Esophagus (tissue), 2 donors: ENCODE data around the gene CPOX. TPM values are rescaled to one million over a fixed set of nuclear protein-coding genes. Genes with fewer than 3 reads are reported as not detected.
"Not testable (repeated sequence)": the region's sequence is repeated elsewhere in the genome, so short reads cannot be mapped to it uniquely, and the experiment has no call there.

Experiments
- H3K27ac ChIP-seq, 2 donors: one replicate each; pipeline ENCODE4 v1.5.1; 2013; ENCODE audit warnings: low read depth in 2 of 2, mild to moderate bottlenecking in 2 of 2, inconsistent platforms in 1 of 2, low read length in 1 of 2, moderate library complexity in 1 of 2
- H3K27me3 ChIP-seq, 2 donors: one replicate each; pipeline ENCODE4 v1.6.1; 2013; ENCODE audit warnings: low read length in 2 of 2, control low read depth in 1 of 2, mild to moderate bottlenecking in 1 of 2; ENCODE audit not compliant: insufficient read depth in 2 of 2, control insufficient read depth in 1 of 2
- H3K36me3 ChIP-seq, 2 donors: one replicate each; pipeline ENCODE4 v1.6.1; 2013; ENCODE audit warnings: low read length in 1 of 2; ENCODE audit not compliant: control insufficient read depth in 2 of 2, insufficient read depth in 2 of 2
- H3K4me1 ChIP-seq, 2 donors: one replicate each; pipeline ENCODE4 v1.6.1; 2013; ENCODE audit warnings: low read length in 1 of 2; ENCODE audit not compliant: control insufficient read depth in 2 of 2, insufficient read depth in 2 of 2
- H3K4me3 ChIP-seq, 2 donors: one replicate each; pipeline ENCODE4 v1.5.1; 2013; ENCODE audit warnings: low read length in 2 of 2, mild to moderate bottlenecking in 2 of 2, low read depth in 1 of 2, moderate library complexity in 1 of 2
- H3K9me3 ChIP-seq, 2 donors: one replicate each; pipeline ENCODE4 v1.6.1; 2013; ENCODE audit warnings: mild to moderate bottlenecking in 2 of 2, low read depth in 1 of 2, low read length in 1 of 2, moderate library complexity in 1 of 2; ENCODE audit not compliant: control insufficient read depth in 2 of 2, insufficient read depth in 1 of 2
- WGBS, 2 donors: extraction: QIAGEN DNeasy Blood & Tissue Kit; methylation state at CpG; one replicate each; pipeline ENCODE4 v1.1.7; 2013; 5-methylcytosine and 5-hydroxymethylcytosine counted together
- polyA plus RNA-seq, 2 donors: library from polyadenylated mRNA; stranded (reverse); fragments of 200-250 nt; gene quantifications; one replicate each; pipeline ENCODE4 v1.2.3, GENCODE V29; 2013
- donor health status: healthy with polysubstance abuse.
- donor health status: Bipolar disorder and iron deficiency.

Gene CPOX
- polyA plus RNA-seq, result 10 to 100 TPM in 1 of 2 donors, 1 to 10 TPM in 1; 9.6 to 17.4 TPM

DNA sequence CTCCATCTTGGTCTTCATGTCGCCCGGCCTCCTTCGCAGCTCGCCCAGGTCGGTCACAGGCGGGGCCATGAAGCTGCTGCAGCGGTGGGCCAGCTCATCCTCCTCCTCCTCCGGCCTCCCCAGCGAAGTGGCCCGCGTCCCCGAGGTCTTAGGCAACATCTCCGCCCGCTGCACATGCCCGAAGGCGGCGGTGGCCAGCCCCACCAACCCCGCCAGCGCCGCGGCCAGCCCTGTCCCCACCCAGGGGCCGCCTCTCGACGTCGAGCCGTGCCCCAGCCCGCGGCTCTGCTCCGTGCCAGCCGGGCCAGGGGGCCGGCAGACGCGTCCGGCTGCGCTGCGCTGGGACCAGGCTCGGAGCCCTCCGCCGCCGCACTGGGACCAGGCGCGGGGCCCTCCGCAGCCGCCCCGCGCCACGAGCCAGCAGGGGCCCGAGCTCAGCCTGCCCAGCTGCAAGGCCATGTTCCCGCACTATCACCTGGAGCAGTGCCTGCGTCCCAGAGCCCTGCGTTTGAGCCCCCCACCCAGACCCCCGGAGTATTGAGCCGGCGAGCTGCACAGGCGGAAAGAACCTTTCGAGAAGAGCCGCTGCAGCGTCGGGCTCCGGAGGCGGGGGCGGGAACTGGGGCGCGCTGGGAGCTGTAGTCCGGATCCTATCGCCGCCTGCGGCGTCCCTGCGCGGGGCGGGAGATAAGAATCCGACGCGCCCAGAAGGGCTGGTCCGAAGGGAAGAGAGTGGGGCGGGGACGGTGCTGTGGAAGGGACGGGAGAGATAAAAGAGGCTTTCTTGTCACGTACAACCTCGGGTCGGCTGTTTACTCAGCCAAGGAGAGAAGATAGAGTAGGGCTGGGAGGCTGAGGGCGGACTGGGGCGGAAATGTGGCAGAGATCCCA is at the start of gene CPOX:
CPOX (minus strand) TSS at position 566 of the 891 bp plus-strand sequence; CDS start at position 459, 107 bp downstream.
- Histone ChIP-seq H3K4me3 (peak within 1 kb of the TSS; percentile 82 to 92), H3K9me3 (no peaks in the 10 kb centered on the region), H3K4me1 (no peaks in the 10 kb centered on the region), H3K27me3 (no peaks in the 10 kb centered on the region), H3K27ac (peak within 1 kb of the TSS; percentile 84 to 92), H3K36me3 (peaks cover 0 to 2% of the 10 kb centered on the region in 2 donors)
- 0% methylated on average over 77 to 84 of the region's 84 CpGs for WGBS, 2 donors

- H3K4me1 ChIP-seq, H3K27me3 ChIP-seq, H3K27ac ChIP-seq, H3K36me3 ChIP-seq, H3K4me3 ChIP-seq, H3K9me3 ChIP-seq: not testable (repeated sequence)
- 85% methylated on average over 9 of the region's 9 CpGs for WGBS, 2 donors
These were observed 49.4 kb upstream of the CPOX start for GRCh38 chr3:98642769-98643168.

GRCh38 chr3:98641756-98642155 is 48.3 kb upstream of the CPOX start:
- H3K9me3 ChIP-seq, H3K4me1 ChIP-seq, H3K4me3 ChIP-seq, H3K27ac ChIP-seq, H3K36me3 ChIP-seq, H3K27me3 ChIP-seq: not testable (repeated sequence)
- 63 to 74% methylated on average over 2 of the region's 2 CpGs for WGBS, 2 donors

GRCh38 chr3:98638515-98638914 is 45.1 kb upstream of the CPOX start:
- 74 to 90% methylated on average over 2 of the region's 2 CpGs for WGBS, 2 donors
- not testable (repeated sequence) for H3K4me1 ChIP-seq, H3K36me3 ChIP-seq, H3K9me3 ChIP-seq, H3K27me3 ChIP-seq, H3K27ac ChIP-seq, H3K4me3 ChIP-seq

DNA sequence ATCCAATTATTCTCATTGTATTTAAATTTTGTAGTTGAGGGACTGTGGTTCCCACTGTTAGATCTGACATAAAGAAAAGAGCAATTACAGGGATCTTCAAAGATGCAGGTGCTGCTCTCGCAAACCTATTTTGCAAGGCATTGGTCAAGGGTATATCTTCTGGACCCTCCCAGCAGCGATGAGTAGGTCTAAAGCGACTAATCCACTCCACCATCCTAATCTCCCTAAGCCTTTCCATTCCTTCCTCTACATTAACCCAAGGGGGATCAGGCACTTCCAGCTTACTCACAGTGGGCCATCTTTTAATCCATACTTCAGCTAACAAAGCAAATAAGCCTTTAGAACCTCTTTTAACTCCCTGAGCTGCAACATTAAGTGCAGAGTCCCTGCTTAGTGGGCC is 37.0 kb upstream of the CPOX start:
- no peaks in the 10 kb centered on the region for H3K36me3 ChIP-seq
- WGBS, 2 donors, result 90 to 92% methylated on average over 3 of the region's 3 CpGs
- H3K4me3 ChIP-seq, result no peak overlapping the region
- H3K9me3 ChIP-seq, result no peaks in the 10 kb centered on the region
- no peaks in the 10 kb centered on the region for H3K27me3 ChIP-seq
- no peaks in the 10 kb centered on the region for H3K4me1 ChIP-seq
- H3K27ac ChIP-seq, result no peak overlapping the region

DNA sequence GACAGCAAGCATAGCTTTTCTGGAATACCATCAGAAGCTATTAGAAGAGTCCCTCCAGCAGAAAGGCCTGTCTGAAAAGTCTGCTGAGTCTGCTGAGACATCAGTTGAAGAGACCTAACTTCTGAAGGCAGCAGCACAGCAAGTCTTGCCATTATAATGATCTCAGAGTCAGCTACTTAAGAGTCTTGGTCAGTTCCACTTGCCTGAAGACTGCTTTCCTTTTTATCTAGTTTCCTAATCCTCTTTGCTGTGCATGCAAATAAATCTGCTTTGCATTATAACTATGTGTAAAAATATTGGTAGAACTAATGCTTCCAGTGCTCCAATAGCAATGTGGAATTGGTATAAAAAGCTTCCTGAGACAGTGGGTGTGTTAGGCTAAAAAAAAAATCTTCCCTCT is 34.9 kb upstream of the CPOX start:
- Histone ChIP-seq H3K27me3 (no peaks in the 10 kb centered on the region), H3K36me3 (no peaks in the 10 kb centered on the region), H3K4me3 (no peak overlapping the region), H3K27ac (no peak overlapping the region), H3K9me3 (no peaks in the 10 kb centered on the region), H3K4me1 (no peaks in the 10 kb centered on the region)

DNA sequence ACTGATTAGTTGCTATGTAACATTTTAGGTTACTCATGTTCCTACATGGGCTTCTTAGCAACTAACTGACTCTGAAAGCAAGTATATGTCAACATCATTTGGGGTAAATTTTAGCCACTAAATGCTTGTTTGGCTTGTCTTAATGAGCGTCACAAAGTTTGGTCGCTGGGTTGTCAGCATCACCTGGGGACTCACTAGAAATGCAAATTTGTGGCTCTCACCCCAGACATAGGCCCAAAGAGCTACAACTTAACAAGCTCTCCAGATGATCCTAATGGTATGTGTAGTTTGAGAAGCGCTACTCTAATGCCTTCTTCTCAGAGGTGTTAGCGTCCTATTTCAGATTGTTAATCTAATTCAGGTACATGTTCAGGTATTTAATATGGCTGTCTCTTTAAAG is 32.7 kb upstream of the CPOX start:
- H3K4me3 ChIP-seq, result no peak overlapping the region
- H3K4me1 ChIP-seq, result no peaks in the 10 kb centered on the region
- 88 to 89% methylated on average over 4 of the region's 4 CpGs for WGBS, 2 donors
- H3K36me3 ChIP-seq, result no peaks in the 10 kb centered on the region
- H3K27me3 ChIP-seq, result no peaks in the 10 kb centered on the region
- no peak overlapping the region for H3K27ac ChIP-seq
- no peaks in the 10 kb centered on the region for H3K9me3 ChIP-seq

- no peaks in the 10 kb centered on the region for H3K36me3 ChIP-seq
- no peaks in the 10 kb centered on the region for H3K4me1 ChIP-seq
- H3K27ac ChIP-seq, result no peak overlapping the region
- H3K27me3 ChIP-seq, result no peaks in the 10 kb centered on the region
- H3K4me3 ChIP-seq, result no peak overlapping the region
- no peaks in the 10 kb centered on the region for H3K9me3 ChIP-seq
- 85 to 88% methylated on average over 3 of the region's 3 CpGs for WGBS, 2 donors
These were observed 30.3 kb upstream of the CPOX start for GRCh38 chr3:98623572-98624280.

DNA sequence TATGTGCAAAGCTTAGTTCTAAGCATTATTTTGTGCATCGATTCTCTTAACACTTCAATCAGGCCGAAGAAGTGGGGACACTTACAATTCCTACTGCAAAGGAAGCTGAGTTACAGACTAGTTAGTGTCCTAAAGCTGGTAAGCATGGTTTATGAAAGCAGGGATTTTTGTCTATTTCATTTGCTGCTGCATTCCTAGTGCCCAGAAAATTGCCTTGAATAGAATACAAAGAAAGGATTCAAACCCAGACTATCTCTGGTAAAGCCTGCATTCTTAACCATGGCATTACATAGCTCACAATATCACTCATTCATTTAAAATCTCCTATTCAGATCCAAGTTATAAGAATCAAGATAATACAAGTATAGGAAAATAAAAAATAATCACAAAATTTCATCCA is 24.4 kb upstream of the CPOX start:
- Histone ChIP-seq H3K36me3 (no peaks in the 10 kb centered on the region), H3K27ac (no peak overlapping the region), H3K27me3 (no peaks in the 10 kb centered on the region), H3K4me3 (no peak overlapping the region), H3K9me3 (no peaks in the 10 kb centered on the region), H3K4me1 (no peaks in the 10 kb centered on the region)
- 89 to 91% methylated on average over 2 of the region's 2 CpGs for WGBS, 2 donors
